ENCODE data around the gene SLC6A4.

Gene SLC6A4

GRCh38 chr17:30235386-30236296 is at the start of gene SLC6A4:
Gene SLC6A4 (minus strand): TSS chr17:30235697. CDS start chr17:30221958, 13,739 bp downstream.
- Histone ChIP-seq H3K36me3 (replicated peaks) (no peaks in the 10 kb centered on the region), H3K4me3 (no peak within 1 kb of the TSS), H3K27me3 (ENCODE audit: low read depth) (peaks cover 12% of the 10 kb centered on the region), H3K4me1 (no peaks in the 10 kb centered on the region), H3K9me3 (no peaks in the 10 kb centered on the region; the same call in 1 of the 2 replicates)
- in situ Hi-C loops (cut with MboI; ENCODE audit: low sequenced_read_pairs) = no loop called here
- no peak for DNase-seq (ENCODE audit: low spot score in 2 of 2)

DNA sequence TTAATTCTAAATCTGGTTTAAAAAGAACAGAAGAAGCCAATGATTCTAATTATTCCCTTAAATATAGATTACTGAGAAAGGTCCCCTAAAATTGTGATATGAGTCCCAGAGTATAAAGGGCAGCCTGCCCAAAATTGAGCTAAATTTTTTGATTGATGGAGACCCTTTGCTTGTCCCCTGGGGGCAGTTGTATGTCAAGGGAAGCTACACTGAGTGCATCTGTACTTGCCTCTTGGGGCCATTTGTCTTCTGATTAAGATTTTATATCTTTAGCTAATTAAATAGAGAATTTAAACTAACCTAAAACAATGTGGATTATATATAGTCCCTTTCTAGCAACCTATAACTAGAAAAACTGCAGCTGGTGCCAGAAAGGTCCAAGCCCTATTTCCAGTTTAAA is 43.7 kb upstream of the SLC6A4 start:
- H3K36me3 ChIP-seq (replicated peaks) = peaks cover 47% of the 10 kb centered on the region
- no peak for DNase-seq (ENCODE audit: low spot score in 2 of 2)
- in situ Hi-C loops (cut with MboI; ENCODE audit: low sequenced_read_pairs) = loop anchor here (10.0 kb wide), 1 partner anchor 154 kb away; no protein-coding TSS in a partner anchor

GRCh38 chr17:30278032-30278431 is 42.5 kb upstream of the SLC6A4 start:
- H3K4me3 ChIP-seq = no peak overlapping the region
- H3K27me3 ChIP-seq (ENCODE audit: low read depth) = no peaks in the 10 kb centered on the region
- H3K36me3 ChIP-seq (replicated peaks) = peaks cover 49% of the 10 kb centered on the region
- in situ Hi-C loops (cut with MboI; ENCODE audit: low sequenced_read_pairs) = loop anchor here (10.0 kb wide), 1 partner anchor 153 kb away; no protein-coding TSS in a partner anchor
- H3K4me1 ChIP-seq = no peaks in the 10 kb centered on the region
- DNase-seq (ENCODE audit: low spot score in 2 of 2) = peak in 1 of 2 experiments; percentile 22
- no peaks in the 10 kb centered on the region for H3K9me3 ChIP-seq

More for the DNA sequence above, 43.7 kb upstream of the SLC6A4 start:
- H3K4me1 ChIP-seq = no peaks in the 10 kb centered on the region
- H3K4me3 ChIP-seq = no peak overlapping the region
- no peaks in the 10 kb centered on the region for H3K27me3 ChIP-seq (ENCODE audit: low read depth)
- no peaks in the 10 kb centered on the region for H3K9me3 ChIP-seq

- no peak for DNase-seq (ENCODE audit: low spot score in 2 of 2)
- Histone ChIP-seq H3K27me3 (ENCODE audit: low read depth) (no peaks in the 10 kb centered on the region), H3K36me3 (replicated peaks) (peaks cover 62% of the 10 kb centered on the region), H3K9me3 (no peaks in the 10 kb centered on the region), H3K4me1 (no peaks in the 10 kb centered on the region), H3K4me3 (no peak overlapping the region)
- in situ Hi-C loops (cut with MboI; ENCODE audit: low sequenced_read_pairs) = loop anchor here (10.0 kb wide), 1 partner anchor 151 kb away; no protein-coding TSS in a partner anchor
Observed at GRCh38 chr17:30275911-30276310, 40.4 kb upstream of the SLC6A4 start.

- H3K9me3 ChIP-seq = no peaks in the 10 kb centered on the region
- H3K4me3 ChIP-seq = no peak overlapping the region
- in situ Hi-C loops (cut with MboI; ENCODE audit: low sequenced_read_pairs) = loop anchor here (10.0 kb wide), 1 partner anchor 150 kb away; no protein-coding TSS in a partner anchor
- H3K4me1 ChIP-seq = no peaks in the 10 kb centered on the region
- DNase-seq (ENCODE audit: low spot score in 2 of 2) = no peak
- peaks cover 63% of the 10 kb centered on the region for H3K36me3 ChIP-seq (replicated peaks)
- no peaks in the 10 kb centered on the region for H3K27me3 ChIP-seq (ENCODE audit: low read depth)
Observed at GRCh38 chr17:30274887-30275286, 39.4 kb upstream of the SLC6A4 start.

DNA sequence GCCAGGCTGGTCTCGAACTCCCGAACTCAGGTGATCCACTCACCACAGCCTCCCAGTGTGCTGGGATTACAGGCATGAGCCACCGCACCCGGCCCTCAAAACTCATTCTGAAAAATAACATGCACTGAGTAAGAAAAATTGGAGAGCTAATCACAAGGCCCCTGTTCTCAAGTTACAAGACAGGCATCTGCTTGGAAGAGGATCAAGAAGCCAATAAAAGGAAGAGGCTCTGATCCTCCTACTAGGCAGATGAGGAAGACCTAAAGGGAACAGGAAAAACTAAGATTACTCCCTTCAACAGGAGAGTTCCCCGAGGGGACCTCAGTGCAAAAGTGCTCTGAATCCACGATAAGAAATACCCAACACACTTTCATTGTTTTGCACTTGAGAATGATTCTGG is 37.9 kb upstream of the SLC6A4 start:
- Histone ChIP-seq H3K9me3 (no peaks in the 10 kb centered on the region), H3K4me1 (no peaks in the 10 kb centered on the region), H3K36me3 (replicated peaks) (peaks cover 61% of the 10 kb centered on the region), H3K27me3 (ENCODE audit: low read depth) (no peaks in the 10 kb centered on the region), H3K4me3 (no peak overlapping the region)
- in situ Hi-C loops (cut with MboI; ENCODE audit: low sequenced_read_pairs) = loop anchor here (10.0 kb wide), 1 partner anchor 149 kb away; no protein-coding TSS in a partner anchor
- DNase-seq (ENCODE audit: low spot score in 2 of 2) = no peak

DNA sequence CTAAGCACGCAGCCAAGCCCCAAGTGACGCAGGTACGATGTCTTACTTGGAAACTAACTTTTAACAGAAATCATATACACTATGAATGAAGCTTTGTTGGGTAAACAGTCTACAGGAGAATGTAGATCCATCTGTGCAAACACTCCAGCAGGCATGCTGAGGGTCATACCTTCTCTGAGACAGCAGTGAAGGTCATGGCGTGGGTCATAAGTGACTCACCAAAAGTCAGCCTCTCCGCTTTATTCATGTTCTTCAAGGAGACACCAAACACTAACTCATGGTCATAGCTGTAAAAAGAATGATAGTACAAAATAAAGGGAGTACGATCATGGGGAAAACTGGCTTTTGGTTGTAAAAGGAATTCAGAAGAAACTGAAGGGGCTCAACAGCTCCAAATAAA is 35.6 kb upstream of the SLC6A4 start:
- H3K4me1 ChIP-seq = no peaks in the 10 kb centered on the region
- no peak for DNase-seq (ENCODE audit: low spot score in 2 of 2)
- no peaks in the 10 kb centered on the region for H3K27me3 ChIP-seq (ENCODE audit: low read depth)
- H3K9me3 ChIP-seq = no peaks in the 10 kb centered on the region
- peaks cover 63% of the 10 kb centered on the region for H3K36me3 ChIP-seq (replicated peaks)
- H3K4me3 ChIP-seq = no peak overlapping the region
- in situ Hi-C loops (cut with MboI; ENCODE audit: low sequenced_read_pairs) = loop anchor here (10.0 kb wide), 1 partner anchor 146 kb away; no protein-coding TSS in a partner anchor

DNA sequence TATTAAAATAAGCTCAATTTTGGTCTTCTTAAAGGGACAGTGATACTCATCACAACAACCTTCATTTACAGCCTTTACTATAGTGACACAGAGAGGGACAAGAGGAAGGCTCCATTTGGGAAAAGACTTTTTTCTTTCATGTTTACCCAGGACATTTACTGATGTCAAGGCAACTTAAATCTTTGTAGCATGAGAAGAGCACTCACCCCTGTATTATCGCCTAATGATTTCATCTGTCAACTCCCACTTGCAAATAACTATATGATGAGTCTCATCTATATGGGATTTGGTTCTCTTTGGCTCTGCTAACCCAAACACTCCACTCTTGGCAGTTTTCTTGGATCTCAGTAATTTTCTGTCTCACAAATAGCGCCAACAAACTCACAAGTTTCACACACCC is 32.1 kb upstream of the SLC6A4 start:
- in situ Hi-C loops (cut with MboI; ENCODE audit: low sequenced_read_pairs) = no loop called here
- Histone ChIP-seq H3K4me3 (no peak overlapping the region), H3K27me3 (ENCODE audit: low read depth) (no peaks in the 10 kb centered on the region), H3K9me3 (no peaks in the 10 kb centered on the region), H3K36me3 (replicated peaks) (peaks cover 65% of the 10 kb centered on the region), H3K4me1 (no peaks in the 10 kb centered on the region)
- DNase-seq (ENCODE audit: low spot score in 2 of 2) = no peak

DNA sequence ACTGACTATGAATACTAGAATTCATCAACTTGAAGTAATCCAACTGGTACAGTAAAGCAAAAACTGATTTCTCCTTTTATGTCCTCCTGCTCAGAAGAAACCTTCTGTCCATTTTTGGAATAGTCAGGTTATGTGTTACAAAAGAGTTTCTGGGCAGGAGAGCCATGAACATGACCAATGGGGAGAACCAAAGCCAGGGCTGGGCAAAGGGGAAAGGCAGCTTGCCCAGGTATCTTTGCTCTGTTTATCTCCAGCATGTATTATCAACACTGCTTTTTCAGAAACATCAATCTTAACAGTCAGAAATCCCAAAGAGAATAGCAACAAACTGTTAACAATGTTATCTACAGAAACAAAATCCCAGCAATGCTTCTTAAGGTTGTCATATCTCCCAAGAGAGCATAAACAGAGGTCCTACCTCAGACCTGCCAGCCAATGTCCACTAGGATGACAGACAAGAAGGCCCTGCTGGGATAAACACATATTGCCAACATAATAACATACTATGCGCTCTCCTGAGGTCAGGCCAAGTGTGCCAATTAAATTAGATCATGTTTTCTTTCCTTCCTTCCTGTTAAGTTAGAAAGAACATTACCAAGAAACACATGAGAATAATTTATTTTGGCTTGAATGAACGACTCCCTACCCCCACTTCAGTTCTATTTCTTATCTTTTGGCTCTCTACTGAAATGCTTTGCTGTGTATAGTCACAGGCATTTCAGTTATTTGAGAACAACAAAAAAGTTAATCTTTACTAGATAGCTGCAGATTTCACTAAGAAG is 28.2 kb upstream of the SLC6A4 start:
- Histone ChIP-seq H3K4me1 (no peaks in the 10 kb centered on the region), H3K9me3 (no peaks in the 10 kb centered on the region), H3K36me3 (replicated peaks) (peaks cover 53% of the 10 kb centered on the region), H3K27me3 (ENCODE audit: low read depth) (no peaks in the 10 kb centered on the region), H3K4me3 (no peak overlapping the region)
- in situ Hi-C loops (cut with MboI; ENCODE audit: low sequenced_read_pairs) = no loop called here
- no peak for DNase-seq (ENCODE audit: low spot score in 2 of 2)

GRCh38 chr17:30256756-30257506 is 21.4 kb upstream of the SLC6A4 start:
- in situ Hi-C loops (cut with MboI; ENCODE audit: low sequenced_read_pairs) = no loop called here
- H3K9me3 ChIP-seq = no peaks in the 10 kb centered on the region
- no peaks in the 10 kb centered on the region for H3K27me3 ChIP-seq (ENCODE audit: low read depth)
- peaks cover 27% of the 10 kb centered on the region for H3K36me3 ChIP-seq (replicated peaks)
- no peaks in the 10 kb centered on the region for H3K4me1 ChIP-seq
- H3K4me3 ChIP-seq = no peak overlapping the region
- no peak for DNase-seq (ENCODE audit: low spot score in 2 of 2)

DNA sequence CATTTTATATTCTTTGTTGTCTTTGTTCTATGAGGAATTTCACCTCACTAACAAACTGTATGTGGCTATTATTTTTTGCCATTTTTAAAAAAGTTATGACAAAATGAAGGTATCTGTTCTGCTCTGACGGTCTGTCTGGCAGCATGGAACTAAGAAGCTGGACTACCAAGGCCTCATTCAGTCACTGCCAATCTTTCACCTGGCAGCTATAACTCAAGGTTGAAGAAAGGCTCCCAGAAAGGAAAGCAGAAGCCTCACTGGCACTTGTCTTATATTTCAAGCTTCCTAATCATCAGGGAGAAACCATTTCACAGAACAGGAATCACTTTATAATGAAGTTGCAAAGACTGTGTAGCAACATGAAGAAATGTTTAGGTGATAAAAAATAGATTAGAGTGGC is 18.7 kb upstream of the SLC6A4 start:
- H3K9me3 ChIP-seq = no peaks in the 10 kb centered on the region
- H3K36me3 ChIP-seq (replicated peaks) = peaks cover 16% of the 10 kb centered on the region
- H3K4me3 ChIP-seq = no peak overlapping the region
- no peaks in the 10 kb centered on the region for H3K4me1 ChIP-seq
- in situ Hi-C loops (cut with MboI; ENCODE audit: low sequenced_read_pairs) = no loop called here
- no peaks in the 10 kb centered on the region for H3K27me3 ChIP-seq (ENCODE audit: low read depth)
- no peak for DNase-seq (ENCODE audit: low spot score in 2 of 2)

- in situ Hi-C loops (cut with MboI; ENCODE audit: low sequenced_read_pairs) = no loop called here
Observed at GRCh38 chr17:30253312-30253711, 17.8 kb upstream of the SLC6A4 start.

GRCh38 chr17:30251931-30252330 is 16.4 kb upstream of the SLC6A4 start:
- in situ Hi-C loops (cut with MboI; ENCODE audit: low sequenced_read_pairs) = no loop called here
- H3K4me1 ChIP-seq = no peaks in the 10 kb centered on the region
- no peak overlapping the region for H3K4me3 ChIP-seq
- H3K9me3 ChIP-seq = no peaks in the 10 kb centered on the region
- no peaks in the 10 kb centered on the region for H3K27me3 ChIP-seq (ENCODE audit: low read depth)
- DNase-seq (ENCODE audit: low spot score in 2 of 2) = no peak
- peaks cover 13% of the 10 kb centered on the region for H3K36me3 ChIP-seq (replicated peaks)

More at GRCh38 chr17:30253312-30253711, 17.8 kb upstream of the SLC6A4 start:
- no peaks in the 10 kb centered on the region for H3K27me3 ChIP-seq (ENCODE audit: low read depth)
- peaks cover 12% of the 10 kb centered on the region for H3K36me3 ChIP-seq (replicated peaks)
- no peak overlapping the region for H3K4me3 ChIP-seq
- no peaks in the 10 kb centered on the region for H3K4me1 ChIP-seq
- DNase-seq (ENCODE audit: low spot score in 2 of 2) = no peak
- H3K9me3 ChIP-seq = no peaks in the 10 kb centered on the region

All from HAP-1 (cell line).